HG03196 (cell line): Measurements from ENCODE around the gene PARD3.

ENCODE experiments used
- ATAC-seq: cut with Tn5 transposase; IDR thresholded peaks from one replicate; pipeline ENCODE4 v1.9.1; 2021; ENCODE audit not compliant: unreplicated experiment

The PARD3 gene

DNA sequence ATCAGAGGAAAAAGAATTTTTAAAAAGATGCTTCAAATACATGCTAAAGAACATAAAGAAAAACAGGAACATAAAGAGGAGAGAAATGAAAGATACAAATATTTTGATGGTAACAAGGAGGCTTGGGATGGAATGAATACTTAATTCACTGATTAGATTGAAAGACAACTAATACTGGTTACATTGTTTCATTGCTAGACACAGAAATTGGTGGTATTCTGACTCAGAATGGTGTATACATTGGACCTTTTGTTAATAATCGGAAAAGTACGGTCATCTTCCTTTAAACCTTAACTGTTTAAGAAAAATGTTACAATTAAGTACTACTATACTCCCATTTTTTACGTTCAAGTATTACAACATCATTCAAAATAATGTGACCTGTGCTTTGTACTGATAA lies 567.5 kb downstream of the PARD3 start:
- ATAC-seq, result no peak

- ATAC-seq, result no peak
Measured at GRCh38 chr10:34244756-34245484, 570.2 kb downstream of the PARD3 start.

DNA sequence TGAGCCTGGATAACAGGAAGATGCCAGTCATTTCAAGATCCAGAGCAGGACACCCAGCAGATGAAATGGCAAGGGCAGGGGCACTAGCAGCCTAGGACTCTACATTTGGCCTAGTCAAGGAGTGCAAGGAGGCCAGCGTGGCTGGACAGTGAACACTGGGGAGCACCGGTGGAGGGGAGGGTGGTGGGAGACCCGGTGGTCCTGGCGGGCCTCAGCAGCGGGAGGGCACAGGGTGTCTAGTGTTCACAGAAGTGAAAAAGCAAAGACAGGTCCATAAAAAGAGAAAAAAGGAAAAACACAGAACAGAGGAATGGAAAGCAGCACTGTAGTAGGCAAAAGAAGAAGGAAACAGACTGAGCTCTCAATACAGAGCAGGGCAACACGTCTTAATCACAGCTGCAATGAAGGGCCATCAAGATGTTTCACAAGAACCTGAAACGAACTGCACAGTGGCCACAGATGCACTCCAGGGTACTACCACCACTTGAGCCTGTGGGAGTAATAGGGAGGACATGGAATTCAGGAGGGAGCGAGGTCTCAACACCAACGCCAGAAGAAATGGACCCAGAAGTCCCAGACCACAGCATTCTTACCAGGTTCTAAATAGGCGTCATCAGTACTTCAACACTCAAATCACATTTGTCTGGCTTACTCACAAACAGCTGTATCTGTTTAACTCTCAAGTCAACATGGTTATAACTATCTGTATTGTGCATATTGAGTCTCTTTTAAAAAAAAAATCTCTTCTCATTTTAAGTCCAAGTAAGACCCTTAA lies 573.7 kb downstream of the PARD3 start:
- no peak for ATAC-seq

DNA sequence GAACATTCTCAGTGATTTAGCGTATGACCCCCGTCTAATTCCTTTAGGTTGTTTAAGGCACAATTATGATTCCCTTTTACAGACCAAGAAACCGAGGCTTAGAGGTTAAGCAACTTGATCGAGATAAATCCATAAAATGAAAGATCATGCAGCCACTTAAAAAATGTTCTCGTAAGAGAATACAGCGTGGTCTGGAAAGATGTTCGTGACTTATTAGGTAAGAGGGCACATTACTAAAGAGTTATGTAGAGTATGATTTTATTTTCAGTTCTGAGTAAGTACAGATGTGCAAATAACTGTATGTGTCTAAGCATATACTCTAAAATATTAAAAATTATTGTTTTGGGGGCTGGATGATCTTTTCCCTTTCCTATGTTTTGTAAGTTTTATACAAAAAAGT lies 575.1 kb downstream of the PARD3 start:
- no peak for ATAC-seq

- no peak for ATAC-seq
Measured at GRCh38 chr10:34237898-34238455, 577.1 kb downstream of the PARD3 start.

GRCh38 chr10:34236931-34237330 lies 578.2 kb downstream of the PARD3 start:
- no peak for ATAC-seq

- no peak for ATAC-seq
Measured at GRCh38 chr10:34235164-34235832, 579.8 kb downstream of the PARD3 start.

GRCh38 chr10:34232481-34232880 lies 582.6 kb downstream of the PARD3 start:
- ATAC-seq, result no peak

- ATAC-seq, result no peak
Measured at GRCh38 chr10:34231441-34232180, 583.5 kb downstream of the PARD3 start.

DNA sequence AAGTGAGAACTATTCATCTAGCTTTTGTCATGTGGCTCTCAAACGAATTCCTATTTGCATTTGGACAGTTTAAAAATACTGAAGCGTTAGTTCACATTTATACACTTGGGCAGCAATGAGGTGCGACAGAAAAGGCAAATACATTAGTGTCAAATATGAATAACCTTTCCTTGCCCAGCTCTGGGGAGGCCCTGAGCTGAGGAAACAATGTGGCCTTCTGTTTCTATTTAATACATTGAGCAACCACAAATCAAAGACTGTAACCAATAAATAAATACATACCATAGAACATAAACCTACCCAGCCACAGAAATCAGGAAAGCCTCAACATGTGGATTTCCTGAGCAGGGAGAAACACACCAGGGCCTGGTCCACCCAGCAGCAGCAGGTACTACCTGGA lies 585.2 kb downstream of the PARD3 start:
- ATAC-seq, result no peak

GRCh38 chr10:34228066-34228465 lies 587.0 kb downstream of the PARD3 start:
- no peak for ATAC-seq

GRCh38 chr10:34224639-34225038 lies 590.5 kb downstream of the PARD3 start:
- no peak for ATAC-seq

- ATAC-seq, result no peak
Measured at GRCh38 chr10:34223658-34224057, 591.4 kb downstream of the PARD3 start.

- ATAC-seq, result no peak
Measured at GRCh38 chr10:34222359-34222758, 592.7 kb downstream of the PARD3 start.

DNA sequence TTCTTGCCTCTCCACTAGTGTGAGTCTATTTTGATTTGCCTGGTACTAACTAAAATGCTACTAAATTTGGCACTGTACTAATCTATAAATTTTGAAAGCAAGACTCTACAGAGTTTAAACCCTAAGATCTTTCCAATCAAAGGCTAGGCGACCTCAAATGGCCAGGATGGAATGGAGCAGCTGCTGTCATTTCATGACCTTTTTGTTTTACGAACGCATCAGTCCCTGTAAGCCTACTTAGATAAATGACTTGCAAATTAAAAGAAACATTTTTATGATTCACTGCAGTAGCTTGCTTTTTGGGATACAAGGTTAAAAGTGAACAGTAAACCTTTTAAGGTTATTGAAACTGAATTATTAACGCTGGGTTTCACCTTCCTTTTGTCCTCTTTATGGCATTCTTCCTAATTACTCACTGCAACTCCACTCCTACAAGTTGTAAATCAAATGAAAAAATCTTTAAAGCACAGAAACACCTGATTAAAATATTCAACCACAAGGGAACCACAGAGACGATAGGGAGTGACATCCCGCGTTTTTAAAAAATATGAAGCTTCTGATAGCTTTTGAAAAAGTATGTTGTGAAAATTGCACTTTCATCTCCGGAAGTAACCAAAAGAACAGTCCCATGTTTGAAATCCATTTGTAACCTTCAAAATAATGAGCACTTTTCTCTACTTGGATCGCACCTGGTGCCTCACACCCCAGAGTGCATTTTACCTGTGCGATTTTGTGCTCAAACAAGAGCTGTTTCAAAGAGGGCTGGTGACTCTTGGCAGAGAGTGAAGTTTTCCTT lies 595.1 kb downstream of the PARD3 start:
- ATAC-seq, result no peak

DNA sequence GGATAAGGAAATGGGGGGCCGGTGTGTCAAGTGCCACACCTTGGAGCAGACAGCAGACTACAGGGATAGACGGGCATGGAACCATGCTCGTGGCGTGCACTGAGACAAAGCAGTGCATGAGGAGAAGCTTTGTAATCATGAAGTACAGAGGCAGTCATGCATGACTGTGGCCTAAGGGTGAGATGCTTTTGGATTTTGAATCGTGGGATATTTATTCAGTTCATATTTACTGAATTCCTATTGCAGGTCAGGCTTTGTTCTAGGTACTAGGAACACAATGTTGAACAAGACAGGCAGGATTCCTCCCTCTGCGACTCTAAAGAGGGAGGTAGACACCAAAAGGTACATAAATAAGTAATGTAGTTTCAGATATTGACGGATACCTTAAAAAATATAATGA lies 597.6 kb downstream of the PARD3 start:
- no peak for ATAC-seq

DNA sequence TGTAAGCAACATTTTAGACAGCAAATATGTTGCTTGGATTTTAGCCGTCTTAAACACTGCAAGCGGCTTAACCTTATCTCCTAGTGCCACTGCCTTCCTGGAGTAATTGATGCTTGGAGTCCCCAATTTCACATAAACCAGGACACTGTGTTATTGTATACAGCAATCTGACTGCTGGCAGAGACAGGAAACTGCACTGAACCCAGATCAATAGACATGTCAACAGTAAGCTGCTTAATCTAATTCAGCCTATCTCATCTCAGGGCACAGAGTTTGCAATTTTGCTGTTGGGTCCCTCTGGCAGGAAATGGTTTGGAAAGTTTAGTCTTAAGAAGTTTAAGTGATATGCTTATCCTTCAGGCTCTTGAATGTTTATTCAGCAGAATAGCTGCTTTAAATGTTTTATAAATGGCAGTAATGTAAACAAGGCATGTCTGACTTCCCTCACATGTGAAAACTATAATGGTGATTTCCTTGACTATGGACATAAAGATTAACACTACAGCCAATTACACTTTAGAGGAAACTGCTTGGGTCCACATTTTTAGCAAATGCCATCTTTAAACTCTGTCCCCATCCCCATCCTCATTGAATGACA lies 598.6 kb downstream of the PARD3 start:
- no peak for ATAC-seq

GRCh38 chr10:34213805-34214197 lies 601.3 kb downstream of the PARD3 start:
- ATAC-seq, result no peak

DNA sequence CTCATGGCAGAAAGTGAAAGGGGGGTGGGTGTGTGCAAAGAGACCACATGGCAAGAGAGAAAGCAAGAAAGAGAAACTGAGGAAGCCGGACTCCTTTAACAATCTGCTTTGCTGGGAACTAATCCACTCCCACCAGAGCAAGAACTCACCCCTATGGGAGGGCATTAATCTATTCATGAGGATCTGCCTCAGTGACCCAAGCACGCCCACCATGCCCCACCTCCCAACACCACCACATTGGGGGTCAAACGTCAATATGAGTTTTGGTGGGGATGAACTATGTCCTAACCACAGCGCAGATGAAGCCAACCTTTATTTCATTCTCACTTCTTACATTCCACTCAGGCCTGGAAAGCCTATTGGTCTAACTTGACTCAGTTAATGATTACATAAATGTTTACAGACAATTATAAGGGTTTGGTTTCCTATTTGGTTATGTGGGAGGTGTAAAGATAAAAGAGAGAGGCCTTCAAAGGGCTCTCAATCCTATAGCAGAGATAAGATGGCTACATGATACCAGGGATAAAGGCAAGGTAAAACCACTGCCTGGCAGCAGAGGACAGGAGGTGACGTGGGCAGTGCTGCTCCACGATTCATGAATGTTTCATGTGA lies 601.8 kb downstream of the PARD3 start:
- no peak for ATAC-seq
